ENCODE measurements around the gene C16orf96.

GRCh38 chr16:4615384-4616046 is 59.4 kb downstream of the C16orf96 start:
- no peak for TF ChIP-seq POLR2A (IDR thresholded peaks at IDR 0.05)
- TF ChIP-seq, protein P1, sequence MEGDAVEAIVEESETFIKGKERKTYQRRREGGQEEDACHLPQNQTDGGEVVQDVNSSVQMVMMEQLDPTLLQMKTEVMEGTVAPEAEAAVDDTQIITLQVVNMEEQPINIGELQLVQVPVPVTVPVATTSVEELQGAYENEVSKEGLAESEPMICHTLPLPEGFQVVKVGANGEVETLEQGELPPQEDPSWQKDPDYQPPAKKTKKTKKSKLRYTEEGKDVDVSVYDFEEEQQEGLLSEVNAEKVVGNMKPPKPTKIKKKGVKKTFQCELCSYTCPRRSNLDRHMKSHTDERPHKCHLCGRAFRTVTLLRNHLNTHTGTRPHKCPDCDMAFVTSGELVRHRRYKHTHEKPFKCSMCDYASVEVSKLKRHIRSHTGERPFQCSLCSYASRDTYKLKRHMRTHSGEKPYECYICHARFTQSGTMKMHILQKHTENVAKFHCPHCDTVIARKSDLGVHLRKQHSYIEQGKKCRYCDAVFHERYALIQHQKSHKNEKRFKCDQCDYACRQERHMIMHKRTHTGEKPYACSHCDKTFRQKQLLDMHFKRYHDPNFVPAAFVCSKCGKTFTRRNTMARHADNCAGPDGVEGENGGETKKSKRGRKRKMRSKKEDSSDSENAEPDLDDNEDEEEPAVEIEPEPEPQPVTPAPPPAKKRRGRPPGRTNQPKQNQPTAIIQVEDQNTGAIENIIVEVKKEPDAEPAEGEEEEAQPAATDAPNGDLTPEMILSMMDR (IDR thresholded peaks at IDR 0.05), result no peak
